Smooth muscle cell (in vitro differentiated cells): Measurements from ENCODE around the gene CNTNAP2. TPM values are rescaled to one million over a fixed set of nuclear protein-coding genes. Genes with fewer than 3 reads are reported as not detected.

ENCODE experiments used
- DNase-seq: peaks from one replicate; lab custom pipeline; 2025; ENCODE audit not compliant: unreplicated experiment; lab: John Stamatoyannopoulos, UW
- H2AFZ ChIP-seq: fragments of 200-600 bp; sonication (generic); 2 replicates; pipeline ENCODE4 v1.6.0; 2016; ENCODE audit warnings: antibody characterized with exemption, low read depth, mild to moderate bottlenecking
- H3F3A ChIP-seq: fragments of 200-600 bp; sonication (generic); 2 replicates; pipeline ENCODE4 v1.6.0; 2017; ENCODE audit warnings: antibody characterized with exemption, low read depth
- H3K27ac ChIP-seq: fragments of 200-600 bp; sonication (generic); 2 replicates; pipeline ENCODE4 v1.5.1; 2016; ENCODE audit warnings: low read depth, mild to moderate bottlenecking
- H3K27me3 ChIP-seq: fragments of 200-600 bp; sonication (generic); 2 replicates; pipeline ENCODE4 v1.6.1; 2016; ENCODE audit warnings: low read depth, mild to moderate bottlenecking
- H3K36me3 ChIP-seq: fragments of 200-600 bp; sonication (generic); 2 replicates; pipeline ENCODE4 v1.5.1; 2016; ENCODE audit warnings: low read depth
- H3K4me1 ChIP-seq: fragments of 200-600 bp; sonication (generic); 2 replicates; pipeline ENCODE4 v1.5.1; 2016; ENCODE audit warnings: low read depth
- H3K4me2 ChIP-seq: fragments of 200-600 bp; sonication (generic); 2 replicates; pipeline ENCODE4 v1.6.0; 2016; ENCODE audit warnings: mild to moderate bottlenecking
- H3K4me3 ChIP-seq: fragments of 200-600 bp; sonication (generic); 2 replicates; pipeline ENCODE4 v1.5.1; 2016; ENCODE audit warnings: mild to moderate bottlenecking
- H3K79me2 ChIP-seq: fragments of 200-600 bp; sonication (generic); 2 replicates; pipeline ENCODE4 v1.6.0; 2016; ENCODE audit warnings: low read depth, mild to moderate bottlenecking
- H3K9ac ChIP-seq: fragments of 200-600 bp; sonication (generic); 2 replicates; pipeline ENCODE4 v1.6.0; 2016; ENCODE audit warnings: low read depth
- H3K9me3 ChIP-seq: fragments of 200-600 bp; sonication (generic); replicated peaks from 2 replicates; pipeline ENCODE4 v1.5.1; 2016; ENCODE audit warnings: low read depth
- H4K20me1 ChIP-seq: fragments of 200-600 bp; sonication (generic); 2 replicates; pipeline ENCODE4 v1.6.0; 2016; ENCODE audit warnings: low read depth
- WGBS: methylation state at CpG from one replicate; pipeline ENCODE4 v1.1.7; 2016; ENCODE audit warnings: low lambda C conversion rate; 5-methylcytosine and 5-hydroxymethylcytosine counted together
- polyA plus RNA-seq: library from polyadenylated mRNA; unstranded; fragments of >200 nt; fragmentation: Nextera tagmentation; extraction: Ambion mirVana; gene quantifications from 2 replicates; pipeline ENCODE4 v1.2.1, GENCODE V29; 2016
- total RNA-seq: library from RNA; depleted of rRNA; stranded (reverse); fragments of >200 nt; gene quantifications from 2 replicates; pipeline ENCODE4 v1.2.3, GENCODE V29; 2014
- TF ChIP-seq, protein P1 (sequence below): fragments of 200-600 bp; sonication (generic); IDR thresholded peaks from 2 replicates; pipeline ENCODE4 v1.5.1; 2017; ENCODE audit warnings: borderline replicate concordance, mild to moderate bottlenecking, antibody characterized with exemption; ENCODE audit not compliant: insufficient read depth, poor library complexity, severe bottlenecking

The CNTNAP2 gene
- total and polyA plus RNA-seq, 2 experiments from 2014 or later = 1.7 to 9.0 TPM

DNA sequence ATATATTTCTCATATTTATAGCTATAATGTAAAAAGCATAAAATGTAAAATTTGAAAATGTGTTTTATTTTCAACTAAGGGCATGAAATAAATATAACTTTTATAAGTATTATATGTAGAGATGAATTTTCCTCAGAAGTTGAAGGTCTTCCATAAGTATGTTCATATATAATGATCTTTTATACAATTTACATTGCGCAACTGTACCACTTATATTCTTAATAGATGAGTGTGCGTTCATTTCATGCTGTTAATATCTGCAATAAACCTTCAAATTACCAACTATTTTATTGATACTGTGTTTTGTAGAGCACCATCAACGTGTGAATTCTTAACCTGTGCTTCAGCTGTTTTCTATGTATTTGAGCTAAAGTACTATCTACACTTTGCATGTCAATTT is 285.3 kb downstream of the CNTNAP2 start:
- H3K79me2 ChIP-seq = no peaks in the 10 kb centered on the region
- H3K27me3 ChIP-seq = no peaks in the 10 kb centered on the region
- no peak overlapping the region for H3K9ac ChIP-seq
- no peaks in the 10 kb centered on the region for H3K36me3 ChIP-seq
- H3K4me2 ChIP-seq = no peak overlapping the region
- H3F3A ChIP-seq = no peaks in the 10 kb centered on the region
- no peak overlapping the region for H3K4me3 ChIP-seq
- H3K9me3 ChIP-seq = no peaks in the 10 kb centered on the region
- WGBS = 94% methylated on average over 3 of the region's 3 CpGs
- no peak overlapping the region for H3K27ac ChIP-seq
- no peaks in the 10 kb centered on the region for H3K4me1 ChIP-seq
- TF ChIP-seq, protein P1, sequence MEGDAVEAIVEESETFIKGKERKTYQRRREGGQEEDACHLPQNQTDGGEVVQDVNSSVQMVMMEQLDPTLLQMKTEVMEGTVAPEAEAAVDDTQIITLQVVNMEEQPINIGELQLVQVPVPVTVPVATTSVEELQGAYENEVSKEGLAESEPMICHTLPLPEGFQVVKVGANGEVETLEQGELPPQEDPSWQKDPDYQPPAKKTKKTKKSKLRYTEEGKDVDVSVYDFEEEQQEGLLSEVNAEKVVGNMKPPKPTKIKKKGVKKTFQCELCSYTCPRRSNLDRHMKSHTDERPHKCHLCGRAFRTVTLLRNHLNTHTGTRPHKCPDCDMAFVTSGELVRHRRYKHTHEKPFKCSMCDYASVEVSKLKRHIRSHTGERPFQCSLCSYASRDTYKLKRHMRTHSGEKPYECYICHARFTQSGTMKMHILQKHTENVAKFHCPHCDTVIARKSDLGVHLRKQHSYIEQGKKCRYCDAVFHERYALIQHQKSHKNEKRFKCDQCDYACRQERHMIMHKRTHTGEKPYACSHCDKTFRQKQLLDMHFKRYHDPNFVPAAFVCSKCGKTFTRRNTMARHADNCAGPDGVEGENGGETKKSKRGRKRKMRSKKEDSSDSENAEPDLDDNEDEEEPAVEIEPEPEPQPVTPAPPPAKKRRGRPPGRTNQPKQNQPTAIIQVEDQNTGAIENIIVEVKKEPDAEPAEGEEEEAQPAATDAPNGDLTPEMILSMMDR = no peak
- no peak overlapping the region for H2AFZ ChIP-seq
- DNase-seq = no peak
- H4K20me1 ChIP-seq = no peaks in the 10 kb centered on the region

DNA sequence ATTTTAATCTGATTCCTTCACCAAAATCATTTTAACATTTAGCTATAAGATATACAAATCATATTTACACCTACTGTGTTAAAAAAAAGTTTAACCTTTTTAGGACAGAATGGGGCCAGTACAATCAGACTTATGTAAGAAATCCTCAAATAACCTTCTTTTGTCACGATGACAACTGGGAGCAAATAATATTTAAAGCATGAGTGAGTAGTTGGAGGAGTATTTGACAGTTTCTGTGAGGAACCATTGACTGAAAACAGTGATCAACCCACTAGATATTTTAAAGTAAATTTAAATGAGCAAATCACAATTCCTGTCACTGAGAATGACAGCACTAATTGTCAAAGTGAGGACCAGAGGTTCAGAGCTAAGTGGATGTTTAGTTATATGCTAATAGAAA is 289.1 kb downstream of the CNTNAP2 start:
- Histone ChIP-seq H3K27me3 (no peaks in the 10 kb centered on the region), H3K27ac (no peak overlapping the region), H3K36me3 (no peaks in the 10 kb centered on the region), H4K20me1 (no peaks in the 10 kb centered on the region), H3F3A (no peaks in the 10 kb centered on the region), H3K4me3 (no peak overlapping the region), H3K4me2 (no peak overlapping the region), H3K9me3 (no peaks in the 10 kb centered on the region), H2AFZ (no peak overlapping the region), H3K9ac (no peak overlapping the region), H3K4me1 (no peaks in the 10 kb centered on the region), H3K79me2 (no peaks in the 10 kb centered on the region)
- no peak for DNase-seq
- TF ChIP-seq, protein P1 = no peak
- 79% methylated on average over 1 of the region's 1 CpG for WGBS

DNA sequence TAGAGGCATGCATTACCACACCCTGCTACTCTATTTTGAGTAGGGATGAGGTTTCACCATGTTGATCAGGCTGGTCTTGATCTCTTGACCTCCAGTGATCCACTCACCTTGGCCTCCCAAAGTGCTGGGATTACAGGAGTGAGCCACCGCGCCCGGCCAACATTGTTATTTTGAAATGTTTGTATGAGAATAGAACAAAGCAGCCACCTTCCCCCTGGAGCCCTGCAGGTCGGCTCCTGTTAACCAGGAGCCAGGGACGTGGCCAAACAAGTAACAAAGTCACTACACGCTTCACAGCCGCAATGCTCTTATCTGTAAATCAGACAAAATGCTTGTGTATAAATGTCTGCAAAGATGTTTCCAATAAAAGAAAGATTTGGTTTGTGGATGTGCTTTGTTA is 295.4 kb downstream of the CNTNAP2 start:
- H3K36me3 ChIP-seq = no peaks in the 10 kb centered on the region
- no peaks in the 10 kb centered on the region for H3K79me2 ChIP-seq
- H3K4me3 ChIP-seq = no peak overlapping the region
- no peak overlapping the region for H3K9ac ChIP-seq
- WGBS = 67% methylated on average over 7 of the region's 7 CpGs
- peaks cover 8% of the 10 kb centered on the region for H3K4me1 ChIP-seq
- H3K27me3 ChIP-seq = no peaks in the 10 kb centered on the region
- no peaks in the 10 kb centered on the region for H4K20me1 ChIP-seq
- DNase-seq = no peak
- H2AFZ ChIP-seq = no peak overlapping the region
- H3K9me3 ChIP-seq = no peaks in the 10 kb centered on the region
- no peak overlapping the region for H3K4me2 ChIP-seq
- TF ChIP-seq, protein P1 = no peak
- H3K27ac ChIP-seq = no peak overlapping the region
- H3F3A ChIP-seq = no peaks in the 10 kb centered on the region

DNA sequence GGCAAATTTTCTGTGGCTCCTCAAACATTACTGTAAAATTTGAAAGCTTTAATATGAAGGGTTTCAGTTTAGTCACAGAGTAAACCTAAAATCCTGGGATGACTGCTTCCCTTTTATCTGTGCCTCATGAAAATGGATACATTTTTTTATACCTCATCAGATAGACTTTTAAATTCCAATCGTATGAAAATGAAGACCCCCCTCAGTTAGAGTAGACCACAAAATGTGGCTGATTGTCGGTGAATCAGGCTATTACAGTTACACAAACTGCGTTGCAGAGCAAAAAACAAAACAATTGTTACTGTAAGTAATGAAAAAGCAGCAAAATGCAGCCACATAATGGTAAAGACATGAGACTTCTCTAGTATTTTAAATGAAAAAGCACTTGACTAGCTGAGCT is 296.2 kb downstream of the CNTNAP2 start:
- Histone ChIP-seq H3K9ac (no peak overlapping the region), H3K27me3 (no peaks in the 10 kb centered on the region), H3K79me2 (no peaks in the 10 kb centered on the region), H3F3A (no peaks in the 10 kb centered on the region), H3K36me3 (no peaks in the 10 kb centered on the region), H3K4me2 (no peak overlapping the region), H2AFZ (no peak overlapping the region), H3K4me1 (peaks cover 8% of the 10 kb centered on the region), H3K9me3 (no peaks in the 10 kb centered on the region), H4K20me1 (no peaks in the 10 kb centered on the region), H3K4me3 (no peak overlapping the region), H3K27ac (no peak overlapping the region)
- WGBS = 77% methylated on average over 3 of the region's 3 CpGs
- no peak for DNase-seq
- TF ChIP-seq, protein P1 = no peak
